H4 (cell line): ENCODE data around the gene TSPAN11. TPM values are rescaled to one million over a fixed set of nuclear protein-coding genes. Genes with fewer than 3 reads are reported as not detected.

ENCODE experiments used
- DNase-seq: peaks from one replicate; pipeline ENCODE4 v3.0.0-alpha.2; 2015; ENCODE audit warnings: low spot score
- total RNA-seq: library from RNA; depleted of rRNA; stranded (reverse); fragments of >200 nt; shearing (Covaris generic); gene quantifications from 2 replicates; pipeline ENCODE4 v1.2.3, GENCODE V29; 2014

TSPAN11 gene
- total RNA-seq, 1 experiment from 2014 or later: 0.70 TPM

DNA sequence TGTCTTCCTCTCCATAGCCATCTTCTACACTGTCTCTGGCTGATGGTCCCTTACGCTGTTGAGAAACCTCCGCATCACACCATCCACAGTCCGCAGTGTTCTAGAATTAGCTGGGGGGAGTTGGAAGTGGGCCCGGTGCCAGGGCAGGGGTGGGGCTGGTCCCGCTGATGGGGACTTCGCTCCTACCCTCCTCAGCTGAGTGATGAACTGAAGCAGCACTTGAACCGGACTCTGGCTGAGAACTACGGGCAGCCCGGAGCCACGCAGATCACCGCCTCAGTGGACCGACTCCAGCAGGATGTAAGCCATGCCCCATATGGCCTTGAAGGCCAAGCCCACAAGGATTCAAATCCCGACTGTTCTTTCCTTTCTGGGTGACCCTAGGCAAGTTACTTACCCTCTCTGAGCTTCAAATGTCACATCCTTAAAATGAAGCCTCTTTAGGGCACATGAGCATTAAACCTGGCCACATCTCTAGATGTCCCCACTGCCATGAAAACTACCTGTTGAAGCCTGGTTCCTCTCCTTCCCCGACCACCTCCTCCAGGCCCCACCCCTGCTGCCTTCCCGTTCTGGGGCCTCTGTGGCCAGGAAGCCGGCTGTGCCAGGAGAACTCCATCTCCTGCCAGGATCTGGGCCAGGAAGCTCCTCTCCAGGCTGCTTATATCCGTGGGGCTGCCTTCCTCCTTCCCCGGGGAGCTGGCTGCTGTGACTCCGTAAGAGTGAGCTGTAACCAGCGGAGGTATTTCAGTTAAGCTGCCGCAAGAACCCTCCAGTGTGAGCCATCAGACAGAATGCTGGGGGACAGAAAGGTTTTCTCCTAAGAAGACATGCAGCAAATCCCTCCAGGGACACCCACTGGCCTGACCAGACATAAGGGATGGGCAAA lies 53.1 kb downstream of the TSPAN11 start:
- no peak for DNase-seq

DNA sequence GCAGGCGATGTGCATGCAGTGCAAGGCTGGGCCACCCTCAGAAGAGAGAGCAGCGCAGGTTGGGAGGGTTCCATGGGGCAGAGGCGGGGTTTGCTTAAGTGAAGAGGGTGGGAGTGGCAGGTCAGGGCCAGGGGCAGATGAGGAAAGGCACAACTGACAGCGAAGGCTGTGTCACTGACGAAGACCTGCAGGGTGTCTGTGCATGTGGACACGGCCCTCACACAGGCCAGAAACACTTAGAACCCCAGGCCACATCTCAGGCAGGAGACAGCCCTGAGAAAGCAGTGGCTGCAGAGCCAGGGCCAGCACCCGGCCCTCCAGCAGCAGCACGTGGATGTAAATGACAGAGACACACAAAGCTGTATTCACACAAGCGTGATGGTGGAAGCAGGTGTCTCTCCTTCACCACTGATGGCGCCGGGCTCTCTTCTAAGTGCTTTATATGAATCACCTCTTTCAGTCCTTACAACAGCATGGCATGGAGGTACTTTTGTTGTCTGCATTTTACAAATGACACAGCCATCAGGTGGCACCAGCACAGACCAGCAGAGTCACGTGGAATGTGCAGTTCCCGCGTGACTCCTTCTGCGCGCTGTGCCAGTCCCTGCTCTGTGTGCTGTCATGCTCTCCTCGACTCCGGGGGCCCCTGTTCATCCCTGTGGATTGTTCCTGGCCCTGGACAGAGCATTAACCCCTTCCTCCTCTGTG lies 54.6 kb downstream of the TSPAN11 start:
- no peak for DNase-seq

DNA sequence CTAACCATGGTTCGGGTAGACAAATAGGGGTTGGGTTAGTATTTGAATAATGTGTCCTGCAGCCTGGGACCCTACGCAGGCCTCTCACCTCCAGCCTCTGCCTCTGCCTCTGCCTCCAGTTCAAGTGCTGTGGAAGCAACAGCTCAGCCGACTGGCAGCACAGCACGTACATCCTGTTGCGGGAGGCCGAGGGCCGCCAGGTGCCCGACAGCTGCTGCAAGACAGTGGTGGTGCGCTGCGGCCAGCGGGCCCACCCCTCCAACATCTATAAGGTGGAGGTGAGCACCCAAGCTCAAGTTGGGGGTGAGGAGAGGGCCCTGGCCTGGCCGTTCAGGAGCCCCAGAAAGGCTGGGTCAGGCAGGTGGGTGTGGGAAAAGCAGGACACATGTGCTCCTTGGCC lies 55.9 kb downstream of the TSPAN11 start:
- DNase-seq: no peak

DNA sequence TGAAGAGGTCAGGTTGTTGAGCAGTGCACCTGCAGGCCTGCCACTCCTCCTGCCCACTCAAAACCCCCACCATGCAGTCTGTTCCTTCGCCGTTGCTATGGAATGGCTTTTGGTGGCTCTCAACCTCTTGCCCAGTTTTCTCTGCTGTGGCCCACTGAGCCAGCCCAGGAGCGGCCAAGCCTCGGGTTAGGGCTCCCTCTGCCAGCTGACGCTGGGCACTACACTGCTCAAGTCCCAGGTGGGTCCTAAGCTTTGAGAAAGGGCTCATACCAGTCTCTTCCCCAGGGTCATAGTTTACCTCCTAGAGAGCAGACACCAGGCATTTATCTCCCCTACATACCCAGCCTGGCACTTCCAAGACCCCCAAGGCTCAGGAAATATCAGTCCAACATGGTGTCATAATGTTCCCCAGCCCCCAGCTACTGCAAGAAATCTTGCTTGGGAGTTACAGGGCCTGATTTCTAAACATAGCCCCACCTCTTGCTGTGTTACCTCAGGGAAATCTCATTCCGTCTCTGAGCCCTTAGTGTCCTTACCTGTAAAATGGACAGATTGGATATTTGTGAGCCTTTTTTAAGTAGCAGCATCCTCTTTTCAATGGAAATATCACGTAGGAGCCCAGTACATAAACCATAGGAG lies 59.4 kb downstream of the TSPAN11 start:
- DNase-seq: peak; percentile 32

DNA sequence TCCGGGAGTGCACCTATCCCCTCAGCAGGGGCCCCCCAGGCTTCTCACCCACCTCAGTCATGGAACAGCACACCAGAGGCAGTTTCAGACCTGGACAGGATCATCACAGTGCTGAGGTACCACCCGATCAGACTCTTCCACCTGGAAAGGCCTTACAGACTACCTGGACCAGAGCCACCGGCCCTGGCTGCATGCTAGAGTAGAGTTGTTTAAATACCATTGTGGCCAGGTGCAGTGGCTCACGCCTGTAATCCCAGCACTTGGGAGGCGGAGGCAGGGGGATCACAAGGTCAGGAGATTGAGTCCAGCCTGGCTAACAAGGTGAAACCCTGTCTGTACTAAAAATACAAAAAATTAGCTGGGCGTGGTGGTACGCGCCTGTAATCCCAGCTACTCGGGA lies 61.5 kb downstream of the TSPAN11 start:
- DNase-seq: no peak

DNA sequence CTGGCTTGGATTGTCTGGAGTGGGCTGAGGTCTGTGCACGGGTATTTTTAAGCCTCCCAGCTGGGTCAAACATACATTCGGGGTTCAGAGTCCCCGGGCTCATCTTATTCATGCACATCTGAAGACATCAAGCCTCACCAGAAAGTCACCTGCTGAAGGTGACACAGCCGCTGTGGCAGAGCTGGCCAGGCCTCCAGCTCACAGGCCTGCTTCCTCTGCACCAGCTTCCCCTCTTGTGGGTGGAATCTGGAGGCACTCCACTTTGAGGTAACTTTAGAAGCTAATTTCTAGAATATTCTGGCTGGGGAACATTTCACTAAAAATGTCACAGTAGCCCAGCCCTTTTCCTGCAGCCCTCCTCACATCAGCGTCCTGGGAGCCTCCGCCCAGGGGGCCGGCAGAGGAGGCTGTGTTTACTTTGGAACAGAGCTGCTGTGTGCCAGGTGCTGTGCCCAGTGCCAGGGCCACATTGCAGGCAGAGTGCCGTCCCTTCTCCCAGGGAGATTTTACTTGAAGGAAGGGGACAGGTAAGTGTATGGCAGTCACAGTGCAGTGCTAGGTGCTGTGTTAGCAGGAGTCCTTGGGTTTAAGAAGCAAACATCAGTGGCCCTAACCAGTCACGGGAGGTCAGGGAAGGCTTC lies 62.2 kb downstream of the TSPAN11 start:
- no peak for DNase-seq

DNA sequence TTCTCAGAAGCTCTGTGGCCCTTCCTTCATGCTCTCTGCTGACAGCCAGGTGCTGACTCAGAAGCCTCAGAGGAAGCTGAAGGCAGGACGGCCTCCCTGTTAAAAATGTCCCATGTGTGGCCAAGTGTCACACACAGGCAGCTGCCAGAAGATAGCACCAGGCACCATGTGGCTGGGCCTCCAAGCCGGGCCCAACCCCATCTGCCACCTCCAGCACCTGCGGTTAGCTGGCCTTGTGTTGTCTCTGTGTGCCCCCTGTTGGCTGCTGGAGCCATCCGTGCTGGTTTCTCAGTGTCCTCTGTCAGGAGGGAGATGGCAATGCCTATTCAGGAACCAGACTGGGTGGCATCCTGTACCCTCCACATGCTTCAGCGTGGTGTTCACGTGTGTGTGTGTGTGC lies 63.2 kb downstream of the TSPAN11 start:
- peak; percentile 38 for DNase-seq

DNA sequence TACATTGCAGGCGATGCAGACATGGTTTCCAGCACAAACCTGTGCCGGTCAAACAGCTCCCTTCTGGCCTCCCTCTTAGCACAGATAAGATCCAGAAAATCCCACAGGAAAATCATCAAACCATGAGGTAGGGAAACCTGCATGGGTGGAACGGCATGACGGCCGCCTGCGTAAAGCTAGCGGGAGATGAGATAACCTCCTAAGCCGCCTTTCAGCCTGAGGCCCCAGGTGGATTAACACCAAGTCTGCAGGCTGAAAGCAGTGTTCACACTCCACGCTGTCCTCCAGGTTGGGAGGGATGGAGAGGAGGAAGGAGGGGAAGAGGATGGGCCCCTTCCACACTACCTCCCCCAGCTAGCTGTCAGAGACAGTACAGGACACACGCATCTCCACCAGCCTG lies 63.8 kb downstream of the TSPAN11 start:
- no peak for DNase-seq

DNA sequence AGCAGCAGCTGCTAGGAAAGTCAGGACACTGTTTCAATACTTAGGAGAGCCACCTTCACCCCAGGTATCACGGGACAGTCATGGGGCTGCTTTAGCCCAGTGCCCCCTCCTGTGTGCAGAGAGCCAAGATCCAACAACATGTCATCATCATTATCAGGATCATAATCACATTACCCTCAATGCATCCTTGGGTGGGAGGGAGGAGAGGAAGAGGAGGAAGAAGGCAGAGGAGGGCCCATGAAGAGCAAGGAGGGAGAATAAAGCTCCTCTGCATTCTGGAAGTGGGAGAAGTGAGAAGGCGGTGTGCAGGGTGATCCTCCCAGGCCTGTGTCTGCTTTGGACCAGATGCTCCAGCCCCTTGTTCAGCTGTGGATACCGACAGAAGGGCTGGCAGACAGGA lies 64.2 kb downstream of the TSPAN11 start:
- DNase-seq: no peak

DNA sequence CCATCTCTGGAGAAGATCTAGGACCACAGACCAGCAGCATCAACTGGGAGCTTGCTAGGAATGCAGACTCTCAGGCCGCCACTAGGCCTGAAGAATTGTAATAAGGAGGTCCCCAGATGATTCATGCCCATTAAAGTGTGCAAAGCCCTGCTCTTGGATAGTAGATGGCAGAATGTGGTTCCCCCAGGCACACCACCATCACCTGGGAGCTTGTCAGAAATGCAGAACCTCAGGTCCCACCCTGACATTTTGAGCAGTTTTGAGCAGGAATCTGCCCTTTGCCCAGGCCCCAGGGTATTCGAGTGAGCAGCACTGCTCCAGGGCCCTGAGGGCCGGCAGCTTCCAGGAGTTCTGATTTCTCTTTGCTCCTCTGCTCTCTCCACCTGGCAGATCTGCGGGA lies 64.9 kb downstream of the TSPAN11 start:
- no peak for DNase-seq

DNA sequence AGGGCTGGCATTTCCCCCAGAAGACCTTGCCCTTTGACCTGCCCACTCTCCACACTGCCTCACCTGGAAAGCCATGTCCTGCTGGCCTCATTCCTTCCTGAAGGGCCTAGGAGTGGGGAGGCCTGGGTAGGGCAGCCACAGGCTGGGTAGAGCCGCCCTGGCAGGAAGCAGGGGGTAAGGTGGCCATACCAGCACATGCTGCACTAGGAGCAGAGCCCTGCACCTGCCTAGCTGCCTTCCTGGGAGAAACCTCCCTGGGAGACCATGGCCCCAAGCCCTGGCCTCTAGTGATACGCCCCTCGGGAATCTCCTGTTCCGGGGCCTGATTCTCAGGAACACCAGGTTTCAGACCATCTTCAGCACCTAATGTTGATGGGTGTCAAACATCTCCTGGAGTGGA lies 65.8 kb downstream of the TSPAN11 start:
- DNase-seq: no peak

DNA sequence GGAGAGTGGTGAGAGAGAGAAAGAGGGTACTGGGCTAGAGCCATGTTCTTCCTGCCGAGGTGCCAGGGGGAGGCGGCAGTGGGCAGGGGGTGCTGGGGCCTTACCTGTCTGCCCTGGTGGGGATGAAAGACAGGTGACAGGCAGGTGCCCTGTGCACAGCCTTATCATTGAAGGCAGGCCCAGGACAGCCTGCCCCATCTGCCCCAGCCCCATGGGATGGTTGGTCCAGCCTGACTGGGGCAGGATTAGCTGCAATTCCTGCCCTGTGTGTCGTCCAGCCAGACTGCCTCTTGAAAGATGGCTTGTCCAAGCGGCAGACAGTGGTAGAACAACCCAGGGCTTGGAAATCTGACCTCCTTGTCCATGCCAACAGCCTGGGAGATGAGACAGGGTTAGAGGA lies 67.2 kb downstream of the TSPAN11 start:
- DNase-seq: no peak

DNA sequence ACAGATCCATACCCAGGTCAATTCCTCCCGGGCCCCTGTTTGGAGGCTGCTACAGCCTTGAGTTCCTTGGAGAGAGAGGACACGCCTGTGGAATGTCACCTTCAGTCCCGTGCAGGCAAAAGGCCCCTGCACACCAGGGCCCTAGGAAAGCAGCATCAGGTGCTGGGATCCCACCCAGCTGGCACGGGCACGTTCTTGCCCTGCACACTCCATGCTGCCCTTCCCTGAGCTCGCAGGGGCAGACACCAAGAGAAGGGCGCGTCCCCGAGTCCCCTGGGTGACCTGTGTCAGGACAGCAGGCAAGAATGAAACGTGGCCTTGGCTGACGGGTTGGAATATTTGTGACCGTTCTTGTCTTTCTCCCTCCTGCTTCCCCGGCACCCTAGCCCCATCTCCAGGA lies 67.7 kb downstream of the TSPAN11 start:
- no peak for DNase-seq

DNA sequence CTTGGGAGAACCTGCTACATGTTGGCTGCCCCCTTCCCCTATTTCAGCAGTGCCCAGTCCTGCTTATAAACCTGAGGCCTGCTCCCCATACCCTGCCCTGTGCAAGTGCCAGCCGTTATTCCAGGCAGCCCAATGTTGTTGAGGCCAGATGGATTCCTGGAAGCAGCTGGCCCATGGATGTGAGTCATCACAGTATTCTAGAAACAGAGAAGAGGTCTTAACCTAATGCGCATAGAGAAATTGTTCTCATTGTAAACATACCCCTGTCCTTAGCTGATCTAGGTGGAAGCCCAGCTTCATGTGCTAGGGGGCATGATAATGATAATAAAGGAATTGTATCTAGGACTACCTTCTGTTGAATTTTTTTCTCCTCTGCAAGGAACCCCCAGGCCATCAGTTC lies 69.7 kb downstream of the TSPAN11 start:
- peak; percentile 71 for DNase-seq

DNA sequence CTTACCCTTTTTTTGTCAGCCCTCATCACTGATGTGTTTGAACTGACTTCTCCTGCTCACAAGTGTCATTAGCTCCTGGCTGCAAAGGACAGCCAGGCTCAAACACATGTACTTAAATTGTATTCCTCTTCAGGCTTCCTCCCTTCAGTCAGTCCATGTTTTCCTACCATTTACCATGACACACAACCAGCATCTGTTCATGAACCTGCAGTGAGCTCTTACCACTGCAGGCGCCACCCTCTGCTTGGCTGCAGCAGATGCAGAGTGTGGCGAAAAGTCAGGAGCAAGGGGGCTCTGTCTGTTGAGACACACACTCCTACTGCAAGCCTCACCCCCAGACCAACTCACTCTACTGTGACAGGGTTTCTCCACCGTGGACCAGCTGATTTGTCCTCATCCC lies 70.2 kb downstream of the TSPAN11 start:
- no peak for DNase-seq

DNA sequence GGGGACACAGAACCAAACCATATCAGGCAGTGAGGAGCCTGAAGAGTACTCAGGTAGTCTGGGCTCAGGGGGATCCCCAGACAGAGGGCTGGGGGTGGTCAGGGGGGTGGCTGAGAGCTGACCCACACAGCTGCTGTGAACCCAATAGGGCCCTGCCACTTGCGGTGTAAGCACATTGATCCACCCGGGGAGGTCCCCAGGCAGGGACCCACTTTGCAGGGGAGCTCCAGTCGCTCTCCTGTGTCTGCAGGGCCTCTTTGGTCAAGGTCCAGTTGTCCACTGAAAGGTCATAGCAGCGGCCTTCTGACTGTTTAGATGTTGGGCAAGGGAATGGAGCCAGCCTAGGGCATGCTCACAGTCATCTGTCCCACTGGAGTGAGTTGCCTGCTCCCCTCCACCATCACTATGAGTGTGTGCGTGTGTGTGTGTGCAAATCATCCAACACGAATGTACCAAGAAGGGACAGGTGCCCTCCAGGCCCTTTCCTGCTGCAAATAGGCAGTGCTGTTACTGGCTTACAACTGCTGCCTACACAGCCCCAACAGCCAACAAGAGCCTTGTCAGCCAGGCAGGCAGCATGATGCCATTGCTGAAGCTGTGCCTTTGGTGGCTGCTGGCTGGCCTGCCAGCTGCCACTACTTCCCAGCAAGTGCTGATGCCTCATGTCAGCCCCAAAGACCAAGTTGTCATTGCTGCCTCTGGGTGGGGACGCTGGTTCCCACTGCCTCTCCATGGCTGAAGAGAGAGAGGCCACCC lies 71.3 kb downstream of the TSPAN11 start:
- DNase-seq: no peak

DNA sequence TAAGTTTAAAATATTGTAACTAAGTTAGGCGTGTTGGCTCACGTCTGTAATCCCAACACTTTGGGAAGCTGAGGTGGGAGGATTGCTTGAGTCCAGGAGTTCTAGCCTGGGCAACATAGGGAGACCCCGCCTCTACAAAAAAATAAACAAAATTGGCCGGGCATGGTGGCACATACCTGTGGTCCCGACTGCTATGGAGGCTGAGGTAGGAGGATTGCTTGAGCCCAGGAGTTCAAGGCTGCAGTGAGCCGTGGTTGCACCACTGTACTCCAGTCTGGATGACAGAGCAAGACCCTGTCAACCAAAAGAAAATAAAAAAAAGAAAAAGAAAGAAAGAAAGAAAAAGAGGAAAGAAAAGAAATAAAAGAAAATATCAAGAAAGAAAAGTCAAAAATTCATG lies 72.5 kb downstream of the TSPAN11 start:
- DNase-seq: no peak

DNA sequence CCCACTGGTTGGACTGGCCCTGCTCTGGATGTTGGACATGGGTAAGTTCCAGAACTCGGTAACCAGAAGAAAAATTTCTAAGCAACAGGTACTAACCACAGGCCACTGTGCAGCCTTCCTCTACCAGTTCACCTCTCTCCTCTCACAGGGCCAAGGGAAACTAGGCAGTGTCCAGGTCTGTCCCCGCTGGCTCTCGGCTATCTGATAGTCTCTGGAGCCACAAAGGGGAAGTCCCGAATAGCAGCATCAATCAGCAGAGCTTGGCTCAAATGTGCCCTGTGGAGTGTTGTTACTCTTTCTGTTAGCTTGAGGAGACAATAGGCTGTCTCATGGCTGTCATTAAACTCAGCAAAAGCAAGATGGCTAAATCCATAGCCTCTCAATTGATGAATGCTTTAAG lies 73.2 kb downstream of the TSPAN11 start:
- no peak for DNase-seq

DNA sequence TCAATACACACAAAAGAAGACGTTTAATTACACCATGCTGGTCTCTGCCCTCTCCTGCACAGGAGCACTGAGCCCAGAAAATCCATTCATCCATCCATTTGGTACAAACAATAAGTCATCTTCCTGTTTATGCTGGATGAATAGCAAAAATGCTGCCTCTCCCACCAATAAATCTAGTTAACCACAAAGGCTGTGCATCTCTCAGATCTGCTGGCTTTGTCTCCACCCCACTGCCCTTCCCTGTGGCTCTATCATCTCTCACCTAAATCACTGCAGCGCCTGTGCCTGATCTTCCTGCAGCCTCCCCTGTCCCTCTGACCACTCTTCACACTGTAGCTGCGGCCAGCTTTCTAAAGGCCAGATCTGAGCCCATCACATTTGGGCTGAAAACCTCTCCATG lies 74.2 kb downstream of the TSPAN11 start:
- peak; percentile 60 for DNase-seq

DNA sequence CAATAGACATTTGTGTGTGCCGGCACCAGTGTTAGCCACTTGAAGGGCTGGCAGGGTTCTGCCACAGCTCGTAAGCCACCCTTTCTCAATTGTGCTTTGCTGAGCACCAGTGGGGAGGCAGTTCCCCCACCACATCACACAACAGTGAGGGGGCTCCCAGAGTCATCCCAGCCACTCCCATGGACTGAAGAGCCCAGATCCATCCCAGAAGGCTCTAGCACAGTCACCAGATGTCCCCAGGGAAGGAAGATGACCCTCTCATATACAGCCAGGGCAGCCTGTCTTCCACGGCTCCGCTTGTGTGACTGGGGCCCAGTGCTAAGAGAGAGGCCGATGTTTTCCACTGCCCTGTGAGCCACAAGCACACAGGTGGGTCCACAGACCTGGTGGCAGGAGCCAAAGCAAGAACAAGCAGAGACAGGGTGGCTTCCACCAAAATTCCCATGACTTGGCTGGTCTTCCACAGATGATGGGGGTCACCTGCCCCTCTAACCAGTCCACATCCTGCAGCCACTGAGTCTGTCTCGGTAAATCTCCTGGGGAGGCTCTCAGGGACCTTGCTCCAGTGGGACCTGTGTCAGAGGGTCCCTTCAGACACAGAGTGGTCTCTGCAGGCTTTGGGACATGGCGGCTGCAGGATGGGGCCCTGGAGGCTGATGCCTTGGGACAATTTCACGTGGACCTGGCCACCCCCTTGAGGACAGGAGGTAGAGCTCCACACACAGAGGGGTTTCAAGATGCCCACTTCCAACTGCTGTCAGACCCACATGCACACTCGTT lies 75.2 kb downstream of the TSPAN11 start:
- no peak for DNase-seq

DNA sequence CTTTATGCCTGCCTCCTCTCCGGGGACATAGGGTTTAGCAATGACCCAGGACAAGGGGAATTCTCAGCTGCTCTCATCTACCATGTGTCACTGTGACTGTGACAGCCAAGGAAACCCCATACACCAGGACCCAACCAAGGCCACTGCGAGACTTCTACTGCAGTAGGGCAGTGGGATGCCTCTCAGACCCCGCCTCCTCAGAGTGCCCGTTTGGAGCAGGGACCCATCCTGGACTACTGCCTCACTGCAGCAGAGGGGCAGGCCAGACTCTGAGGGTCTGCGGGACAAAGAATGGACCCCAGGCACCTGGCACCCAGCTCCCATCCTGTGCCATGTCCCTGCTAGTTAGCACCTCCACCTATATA lies 75.8 kb downstream of the TSPAN11 start:
- DNase-seq: no peak
